ENCODE measurements around the gene SLC35E3.
A peak's percentile ranks its signal among the peaks of the same experiment; 100 is the strongest.
"Not testable (repeated sequence)": the region's sequence is repeated elsewhere in the genome, so short reads cannot be mapped to it uniquely, and the experiment has no call there.

The SLC35E3 gene

GRCh38 chr12:68792952-68793351 is 47.0 kb downstream of the SLC35E3 start:
- TF ChIP-seq, protein P1, sequence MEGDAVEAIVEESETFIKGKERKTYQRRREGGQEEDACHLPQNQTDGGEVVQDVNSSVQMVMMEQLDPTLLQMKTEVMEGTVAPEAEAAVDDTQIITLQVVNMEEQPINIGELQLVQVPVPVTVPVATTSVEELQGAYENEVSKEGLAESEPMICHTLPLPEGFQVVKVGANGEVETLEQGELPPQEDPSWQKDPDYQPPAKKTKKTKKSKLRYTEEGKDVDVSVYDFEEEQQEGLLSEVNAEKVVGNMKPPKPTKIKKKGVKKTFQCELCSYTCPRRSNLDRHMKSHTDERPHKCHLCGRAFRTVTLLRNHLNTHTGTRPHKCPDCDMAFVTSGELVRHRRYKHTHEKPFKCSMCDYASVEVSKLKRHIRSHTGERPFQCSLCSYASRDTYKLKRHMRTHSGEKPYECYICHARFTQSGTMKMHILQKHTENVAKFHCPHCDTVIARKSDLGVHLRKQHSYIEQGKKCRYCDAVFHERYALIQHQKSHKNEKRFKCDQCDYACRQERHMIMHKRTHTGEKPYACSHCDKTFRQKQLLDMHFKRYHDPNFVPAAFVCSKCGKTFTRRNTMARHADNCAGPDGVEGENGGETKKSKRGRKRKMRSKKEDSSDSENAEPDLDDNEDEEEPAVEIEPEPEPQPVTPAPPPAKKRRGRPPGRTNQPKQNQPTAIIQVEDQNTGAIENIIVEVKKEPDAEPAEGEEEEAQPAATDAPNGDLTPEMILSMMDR (IDR thresholded peaks at IDR 0.05; ENCODE audit: low read length, missing control alignments), result no peak
- no peak overlapping the region for H3K4me3 ChIP-seq (replicated peaks; ENCODE audit: low read depth, low read length)
- peak; percentile 44 for DNase-seq (ENCODE audit: low read depth)

DNA sequence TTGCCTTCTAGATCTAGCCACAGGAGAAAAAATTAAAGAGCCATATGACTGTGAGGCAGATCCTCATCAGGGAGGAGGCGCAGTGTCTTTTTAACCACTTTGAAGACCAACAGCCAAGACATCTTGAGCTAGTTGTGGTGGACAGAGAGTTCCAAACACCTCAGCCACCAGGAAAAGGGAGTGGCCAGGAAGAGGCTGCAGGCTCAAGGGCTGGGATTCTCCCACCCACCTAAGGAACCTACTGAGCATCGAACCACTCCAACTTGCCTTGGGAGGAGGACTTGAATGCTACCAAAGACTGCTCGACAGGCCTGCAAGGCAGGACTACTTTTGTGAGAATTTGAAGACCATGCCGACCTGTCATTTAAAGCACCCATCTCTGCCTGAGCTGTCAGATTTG is 47.5 kb downstream of the SLC35E3 start:
- TF ChIP-seq, protein P1 (IDR thresholded peaks at IDR 0.05; ENCODE audit: low read length, missing control alignments), result no peak
- DNase-seq (ENCODE audit: low read depth), result no peak
- H3K4me3 ChIP-seq (replicated peaks; ENCODE audit: low read depth, low read length), result no peak overlapping the region

DNA sequence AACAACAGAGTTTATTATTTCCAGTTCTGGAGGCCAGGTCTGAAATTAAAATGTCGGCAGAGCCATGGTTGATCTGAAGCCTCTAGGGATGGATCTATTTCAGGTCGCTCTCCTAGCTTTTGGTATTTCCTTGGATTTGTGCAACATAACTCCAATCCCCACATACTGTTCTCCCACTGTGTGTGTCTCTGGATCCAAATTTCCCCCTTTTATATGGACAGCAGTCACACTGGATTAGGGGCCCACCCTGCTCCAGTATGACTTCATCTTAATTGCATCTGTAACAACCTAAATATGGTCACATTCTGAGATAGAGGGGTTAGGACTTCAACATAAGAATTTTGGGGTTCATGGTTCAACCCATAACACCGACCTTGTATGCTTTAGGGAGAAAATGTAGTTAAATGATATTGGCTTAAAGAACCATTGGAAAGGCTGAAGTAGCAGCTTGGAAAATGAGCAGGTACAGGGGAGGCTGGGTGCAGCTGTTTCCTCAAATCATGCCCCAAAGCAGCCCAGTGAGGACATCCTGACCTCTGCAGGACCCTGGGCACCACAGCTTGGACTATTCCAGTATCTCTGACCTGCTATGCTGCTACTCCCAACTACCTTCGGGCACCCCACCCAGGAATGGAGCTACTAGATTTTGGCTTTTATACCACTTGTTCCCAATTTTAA is 48.1 kb downstream of the SLC35E3 start:
- DNase-seq (ENCODE audit: low read depth), result no peak
- H3K4me3 ChIP-seq (replicated peaks; ENCODE audit: low read depth, low read length), result no peak overlapping the region
- TF ChIP-seq, protein P1 (IDR thresholded peaks at IDR 0.05; ENCODE audit: low read length, missing control alignments), result no peak

DNA sequence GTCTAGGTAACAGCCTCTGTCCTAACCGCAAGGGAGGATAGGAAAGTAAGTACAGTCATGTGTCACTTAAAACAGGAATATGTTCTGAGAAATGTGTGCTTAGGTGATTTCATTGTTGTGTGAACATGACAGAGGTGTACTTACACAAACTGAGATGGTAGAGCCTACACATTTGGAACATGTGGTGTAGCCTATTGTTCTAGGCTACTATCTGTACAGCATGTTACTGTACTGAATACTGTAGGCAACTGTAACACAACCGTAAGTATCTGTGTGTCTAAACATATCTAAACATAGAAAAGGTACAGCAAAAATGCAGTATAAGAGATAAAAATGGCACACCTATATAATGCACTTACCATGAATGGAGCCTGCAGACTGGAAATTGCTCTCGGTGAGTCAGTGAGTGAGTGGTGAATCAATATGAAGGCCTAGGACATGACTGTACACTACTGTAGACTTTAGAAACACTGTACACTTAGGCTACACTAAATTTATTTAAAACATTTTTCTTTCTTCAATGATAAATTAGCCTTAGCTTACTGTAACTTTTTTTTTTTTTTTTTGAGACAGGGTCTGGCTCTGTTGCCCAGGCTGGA is 48.8 kb downstream of the SLC35E3 start:
- TF ChIP-seq, protein P1 (IDR thresholded peaks at IDR 0.05; ENCODE audit: low read length, missing control alignments), result no peak
- peak; percentile 42 for DNase-seq (ENCODE audit: low read depth)
- H3K4me3 ChIP-seq (replicated peaks; ENCODE audit: low read depth, low read length), result no peak overlapping the region

DNA sequence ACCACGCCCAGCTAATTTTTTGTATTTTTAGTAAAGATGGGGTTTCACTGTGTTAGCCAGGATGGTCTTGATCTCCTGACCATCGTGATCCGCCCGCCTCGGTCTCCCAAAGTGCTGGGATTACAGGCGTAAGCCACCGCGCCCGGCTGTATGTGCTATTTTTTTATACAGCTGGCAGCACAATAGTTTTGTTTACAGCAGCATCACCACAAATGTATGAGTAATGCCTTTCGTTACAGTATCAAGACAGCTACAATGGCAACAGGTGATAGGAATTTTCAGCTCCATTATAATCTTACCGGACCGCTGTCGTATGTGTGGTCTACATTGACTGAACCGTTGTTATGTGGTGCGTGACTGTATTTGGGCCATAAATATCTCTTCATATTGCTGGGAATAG is 50.4 kb downstream of the SLC35E3 start:
- no peak for DNase-seq (ENCODE audit: low read depth)
- TF ChIP-seq, protein P1 (IDR thresholded peaks at IDR 0.05; ENCODE audit: low read length, missing control alignments), result no peak
- H3K4me3 ChIP-seq (replicated peaks; ENCODE audit: low read depth, low read length), result no peak overlapping the region

DNA sequence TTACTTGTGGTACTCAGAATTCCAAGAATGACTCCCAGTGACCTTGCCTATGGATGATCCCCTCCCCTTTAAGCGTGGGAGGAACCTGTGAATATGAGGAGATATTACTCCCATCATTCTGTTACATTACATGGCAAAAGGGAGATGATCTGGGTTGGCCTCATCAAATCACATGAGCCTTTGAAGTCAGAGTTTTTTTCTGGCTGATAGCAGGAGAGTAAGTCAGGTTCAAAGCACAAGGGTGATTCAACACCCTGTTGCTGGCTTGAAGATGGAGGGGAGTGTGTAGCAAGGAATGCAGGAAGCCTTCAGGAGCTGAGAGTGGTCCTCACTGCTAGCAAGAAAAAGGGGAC is 52.9 kb downstream of the SLC35E3 start:
- TF ChIP-seq, protein P1 (IDR thresholded peaks at IDR 0.05; ENCODE audit: low read length, missing control alignments), result no peak
- no peak overlapping the region for H3K4me3 ChIP-seq (replicated peaks; ENCODE audit: low read depth, low read length)
- DNase-seq (ENCODE audit: low read depth), result no peak

GRCh38 chr12:68800294-68800693 is 54.3 kb downstream of the SLC35E3 start:
- no peak for DNase-seq (ENCODE audit: low read depth)

GRCh38 chr12:68801124-68801523 is 55.1 kb downstream of the SLC35E3 start:
- DNase-seq (ENCODE audit: low read depth); H3K4me3 ChIP-seq (replicated peaks; ENCODE audit: low read depth, low read length): not testable (repeated sequence)

More at GRCh38 chr12:68800294-68800693, 54.3 kb downstream of the SLC35E3 start:
- TF ChIP-seq, protein P1 (IDR thresholded peaks at IDR 0.05; ENCODE audit: low read length, missing control alignments), result no peak
- H3K4me3 ChIP-seq (replicated peaks; ENCODE audit: low read depth, low read length), result no peak overlapping the region

- not testable (repeated sequence) for DNase-seq (ENCODE audit: low read depth)
Measured at GRCh38 chr12:68802372-68802745, 56.4 kb downstream of the SLC35E3 start.

More at GRCh38 chr12:68802372-68802745, 56.4 kb downstream of the SLC35E3 start:
- not testable (repeated sequence) for H3K4me3 ChIP-seq (replicated peaks; ENCODE audit: low read depth, low read length)
